Caki2 (cell line): Measurements from ENCODE around the gene MRC1. TPM values are rescaled to one million over a fixed set of nuclear protein-coding genes. Genes with fewer than 3 reads are reported as not detected.

Source experiments
- DNase-seq: peaks from one replicate; pipeline ENCODE4 v3.0.0-alpha.2; 2015; ENCODE audit warnings: low read depth
- in situ Hi-C: cut with HindIII; loops from 2 replicates; pipeline ENCODE4 v1.10.0; 2016; ENCODE audit warnings: low sequenced_read_pairs, low pct_unique_long_range_greater_than_20kb, mixed read lengths
- total RNA-seq: library from RNA; depleted of rRNA; stranded (reverse); fragments of >200 nt; shearing (Covaris generic); gene quantifications from 2 replicates; pipeline ENCODE4 v1.2.3, GENCODE V29; 2014; ENCODE audit warnings: low replicate concordance

The MRC1 gene
- total RNA-seq, 1 experiment from 2014 or later, result not detected

- in situ Hi-C loops, result no loop called here
- DNase-seq, result peak; percentile 10
These were observed 63.3 kb downstream of the MRC1 start for GRCh38 chr10:17872191-17873091.

DNA sequence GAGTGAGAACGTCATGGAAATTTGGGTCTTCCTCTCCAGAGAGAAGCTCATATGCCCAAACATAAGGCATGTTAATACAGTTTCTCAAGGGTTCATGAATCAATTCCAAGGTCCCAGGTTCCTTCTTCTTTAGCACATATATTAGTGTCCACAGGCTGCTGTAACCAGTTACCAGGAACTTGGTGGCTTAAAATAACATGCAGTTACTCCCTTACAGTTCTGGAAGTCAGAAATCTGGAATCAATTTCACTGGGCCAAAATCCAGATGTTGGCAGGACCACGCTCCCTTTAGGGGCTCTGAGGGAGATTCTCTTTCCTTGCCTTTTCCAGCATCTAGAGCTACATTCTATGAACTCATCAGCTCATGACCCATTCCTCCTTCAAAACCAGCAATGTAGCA lies 64.8 kb downstream of the MRC1 start:
- no peak for DNase-seq
- in situ Hi-C loops, result no loop called here

DNA sequence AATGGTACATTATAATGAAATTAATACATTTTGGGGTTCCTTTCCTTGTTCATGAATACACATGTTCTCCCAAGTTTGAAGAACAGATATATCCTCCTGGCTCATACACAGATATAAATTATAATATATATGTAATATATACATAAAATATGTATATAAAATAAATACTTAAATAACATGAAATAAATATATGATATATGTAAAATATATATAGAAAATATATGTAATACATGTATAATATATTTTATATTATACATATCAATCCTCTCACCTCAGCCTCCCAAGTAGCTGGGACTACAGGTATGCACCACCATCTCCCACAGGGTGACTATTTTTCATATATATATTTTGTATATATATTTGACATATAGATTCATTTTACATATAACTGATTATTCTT lies 68.0 kb downstream of the MRC1 start:
- no peak for DNase-seq
- in situ Hi-C loops, result no loop called here

GRCh38 chr10:17878896-17879295 lies 69.7 kb downstream of the MRC1 start:
- in situ Hi-C loops, result no loop called here
- DNase-seq, result no peak

GRCh38 chr10:17880601-17881000 lies 71.5 kb downstream of the MRC1 start:
- no peak for DNase-seq
- in situ Hi-C loops, result no loop called here

DNA sequence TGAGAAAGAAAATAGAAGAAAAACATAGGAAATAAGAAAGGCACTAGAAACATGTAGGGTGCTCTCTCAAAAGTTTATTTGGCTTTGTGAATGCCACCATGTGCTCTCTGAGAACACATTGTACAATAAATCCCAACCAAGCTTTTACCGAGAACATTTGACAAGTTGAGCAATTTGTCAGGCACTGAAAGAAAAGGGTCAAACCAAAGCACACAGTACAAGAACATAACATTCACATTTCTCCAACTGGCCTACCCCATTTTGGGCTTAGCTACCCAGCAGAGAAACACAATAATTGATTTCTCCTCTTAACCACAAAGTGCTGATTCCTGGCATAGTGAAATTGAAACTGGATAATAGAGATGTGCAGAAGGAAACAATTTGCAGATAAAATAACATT lies 73.4 kb downstream of the MRC1 start:
- no peak for DNase-seq
- in situ Hi-C loops, result no loop called here

DNA sequence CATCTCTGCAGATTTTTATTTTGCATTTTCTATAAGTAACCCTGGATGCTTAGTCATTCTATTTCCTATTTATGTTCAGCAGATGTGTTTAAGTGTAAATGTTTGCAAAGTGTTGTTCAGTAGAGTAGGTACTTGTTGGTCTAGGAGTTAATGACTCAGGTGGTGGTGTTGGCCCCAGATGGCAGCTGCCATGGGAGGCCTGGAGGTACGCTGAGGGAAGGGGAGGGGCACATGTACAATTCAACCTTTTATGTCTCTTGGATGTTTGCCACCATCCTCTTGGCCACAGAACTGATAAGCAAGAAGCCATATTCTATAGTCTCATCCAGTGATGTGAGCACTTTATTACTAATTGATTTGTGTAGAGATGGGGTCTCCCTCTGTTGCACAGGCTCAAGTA lies 74.5 kb downstream of the MRC1 start:
- no peak for DNase-seq
- in situ Hi-C loops, result no loop called here

DNA sequence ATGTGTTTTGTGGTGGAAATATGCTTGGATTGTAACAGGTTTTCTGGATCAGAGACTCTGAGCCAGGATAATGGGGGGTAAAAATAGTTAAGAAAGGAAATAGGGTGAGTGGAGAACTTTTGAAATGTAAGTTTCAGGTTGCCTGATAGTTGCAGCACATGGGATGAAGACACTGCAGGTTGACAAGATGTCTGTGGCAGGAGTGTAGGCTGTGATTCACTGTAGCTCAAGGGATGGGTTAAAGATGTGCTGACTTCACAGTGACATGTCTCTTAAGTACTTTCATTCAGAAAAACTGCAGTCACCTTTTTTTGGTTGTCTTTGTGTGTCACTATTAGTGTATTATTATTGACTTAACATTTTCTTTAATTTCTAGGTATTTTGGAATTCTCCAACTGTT lies 79.0 kb downstream of the MRC1 start:
- DNase-seq, result no peak
- in situ Hi-C loops, result no loop called here

GRCh38 chr10:17891435-17891834 lies 82.3 kb downstream of the MRC1 start:
- DNase-seq, result no peak
- in situ Hi-C loops, result no loop called here

DNA sequence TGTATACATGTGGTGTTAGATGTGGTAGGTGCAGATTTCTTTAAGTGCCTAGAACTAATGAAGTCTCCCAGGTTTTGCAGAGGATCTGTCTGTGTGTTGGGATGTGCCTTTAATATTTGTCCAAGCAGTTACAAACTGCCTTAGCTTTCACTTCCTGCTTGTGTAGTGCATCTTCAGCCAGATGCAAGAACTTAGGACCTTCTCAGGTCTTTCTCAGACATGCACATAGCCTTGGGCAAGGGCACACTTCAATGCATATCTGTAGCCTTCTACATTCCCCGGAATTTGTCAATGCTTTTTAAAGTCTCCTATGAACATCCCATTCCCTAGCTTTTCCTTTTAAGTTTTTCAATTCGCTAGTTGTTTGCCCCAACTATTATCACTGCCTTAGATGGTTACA lies 95.4 kb downstream of the MRC1 start:
- in situ Hi-C loops, result no loop called here
- DNase-seq, result no peak

- in situ Hi-C loops, result no loop called here
- DNase-seq, result no peak
These were observed 96.3 kb downstream of the MRC1 start for GRCh38 chr10:17905491-17905890.

DNA sequence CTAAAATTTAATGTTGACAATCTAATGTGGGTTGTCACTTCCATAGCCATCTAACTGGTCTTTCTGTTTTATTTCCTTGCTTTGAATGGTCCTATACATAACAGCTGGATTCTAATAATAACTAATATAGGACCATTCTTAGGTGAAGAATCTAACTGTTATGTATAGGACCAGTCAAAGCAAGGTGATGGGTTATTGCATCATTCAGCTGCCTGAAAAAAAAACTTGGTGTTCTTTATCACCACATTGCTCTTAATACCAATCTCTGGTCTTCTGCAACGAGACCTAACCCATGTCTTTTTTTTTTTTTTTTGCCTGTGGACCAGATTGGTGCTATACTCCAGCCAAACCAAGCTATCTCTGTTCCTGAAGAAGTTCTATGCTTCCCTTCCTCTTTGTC lies 96.9 kb downstream of the MRC1 start:
- in situ Hi-C loops, result no loop called here
- no peak for DNase-seq

- in situ Hi-C loops, result no loop called here
- DNase-seq, result no peak
These were observed 98.5 kb downstream of the MRC1 start for GRCh38 chr10:17907641-17908040.

GRCh38 chr10:17910125-17910789 lies 101.1 kb downstream of the MRC1 start:
- DNase-seq, result peak; percentile 16
- in situ Hi-C loops, result no loop called here

DNA sequence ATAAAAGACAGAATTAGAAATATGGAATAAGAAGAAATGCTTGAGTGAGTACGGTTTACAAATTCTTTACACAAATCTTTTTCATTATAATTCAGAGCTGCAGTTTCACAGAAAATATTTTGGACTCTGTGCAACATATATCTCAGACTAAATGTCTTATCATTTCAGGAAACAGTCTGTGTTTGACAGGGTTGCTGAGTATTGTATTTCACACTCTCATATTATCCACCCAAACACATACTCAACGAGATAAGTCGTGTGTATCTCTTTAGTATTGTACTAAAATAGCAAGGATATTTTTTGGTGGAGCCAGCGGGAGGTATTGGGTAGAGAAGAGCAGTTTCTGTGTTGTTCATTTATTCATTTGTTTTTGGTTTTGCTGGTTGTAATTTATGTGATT lies 103.6 kb downstream of the MRC1 start:
- no peak for DNase-seq
- in situ Hi-C loops, result no loop called here

GRCh38 chr10:17913604-17914003 lies 104.5 kb downstream of the MRC1 start:
- in situ Hi-C loops, result no loop called here
- no peak for DNase-seq

DNA sequence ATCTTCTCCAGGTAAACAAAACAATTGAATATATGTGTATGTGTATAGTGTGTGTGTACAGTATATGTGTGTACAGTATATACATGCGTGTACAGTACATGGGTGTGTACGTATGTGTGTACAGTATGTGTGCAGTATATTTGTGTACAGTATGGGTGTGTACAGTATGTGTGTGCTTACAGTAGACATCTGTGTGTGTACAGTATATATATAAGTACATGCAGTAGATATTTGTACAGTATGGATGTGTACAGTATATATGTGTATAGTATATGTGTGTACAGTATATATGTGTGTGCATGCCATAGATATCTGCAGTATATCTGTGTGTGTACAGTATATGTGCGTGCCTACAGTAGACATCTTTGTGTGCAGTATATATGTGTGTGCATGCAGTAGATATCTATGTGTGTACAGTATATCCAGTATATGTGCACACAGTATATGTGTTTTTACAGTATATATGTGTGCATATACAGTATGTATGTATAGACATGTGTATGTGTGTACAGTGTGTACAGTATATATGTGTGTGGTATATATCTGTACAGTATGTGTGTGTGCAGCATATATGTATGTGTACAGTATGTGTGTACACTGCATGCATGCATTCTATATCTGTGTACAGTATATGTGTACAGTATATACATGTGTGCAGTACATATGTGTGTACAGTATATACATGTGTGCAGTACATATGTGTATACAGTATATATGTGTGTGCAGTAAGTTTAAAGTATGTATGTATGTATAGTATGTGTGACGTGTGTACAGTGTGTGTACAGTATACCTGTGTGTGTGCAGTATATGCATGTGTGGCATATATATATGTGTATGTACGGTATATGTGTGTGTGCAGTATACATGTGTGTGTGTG lies 105.3 kb downstream of the MRC1 start:
- no peak for DNase-seq
- in situ Hi-C loops, result no loop called here

DNA sequence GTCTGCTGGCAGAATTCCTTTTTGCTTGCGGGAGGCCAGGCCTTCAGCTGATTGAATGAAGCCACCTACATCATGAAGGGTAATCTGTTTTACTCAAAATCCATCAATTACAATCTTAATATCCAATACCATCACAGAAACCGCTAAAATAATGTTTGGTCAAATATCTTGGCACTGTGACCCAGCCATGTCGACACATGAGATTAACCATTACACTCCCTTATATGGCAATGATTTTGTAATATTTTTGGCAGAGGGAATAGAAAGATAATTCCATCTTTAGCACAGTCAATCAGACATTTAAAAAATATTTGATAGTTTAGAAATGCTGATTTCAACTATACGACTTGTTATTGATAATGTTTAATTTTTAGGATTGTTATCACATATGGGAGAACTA lies 106.0 kb downstream of the MRC1 start:
- in situ Hi-C loops, result no loop called here
- no peak for DNase-seq
